NK-92 (cell line): ENCODE data around the gene EVC2.

Source experiments
- DNase-seq: peaks from one replicate; lab custom pipeline; 2025; ENCODE audit not compliant: unreplicated experiment; lab: John Stamatoyannopoulos, UW

The EVC2 gene

DNA sequence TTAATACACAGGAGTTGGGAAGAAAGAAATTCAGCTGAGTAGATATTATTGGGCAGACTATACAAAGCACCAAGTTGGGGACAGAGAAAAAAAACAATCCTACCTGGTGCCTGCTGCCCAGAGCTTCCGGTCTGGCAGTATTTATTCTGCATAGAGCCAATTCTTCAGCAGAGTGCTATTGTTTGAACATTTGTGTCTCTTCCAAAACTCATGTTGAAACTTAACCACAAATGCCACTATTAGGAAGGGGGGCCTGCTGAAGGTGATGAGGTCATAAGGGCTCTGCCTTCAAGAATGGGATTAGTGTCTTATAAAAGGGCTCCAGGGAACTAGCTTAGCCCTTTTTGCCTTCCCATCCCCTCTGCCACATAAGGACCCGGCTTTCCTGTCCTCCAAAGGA, 136.2 kb downstream of the EVC2 start:
- no peak for DNase-seq

DNA sequence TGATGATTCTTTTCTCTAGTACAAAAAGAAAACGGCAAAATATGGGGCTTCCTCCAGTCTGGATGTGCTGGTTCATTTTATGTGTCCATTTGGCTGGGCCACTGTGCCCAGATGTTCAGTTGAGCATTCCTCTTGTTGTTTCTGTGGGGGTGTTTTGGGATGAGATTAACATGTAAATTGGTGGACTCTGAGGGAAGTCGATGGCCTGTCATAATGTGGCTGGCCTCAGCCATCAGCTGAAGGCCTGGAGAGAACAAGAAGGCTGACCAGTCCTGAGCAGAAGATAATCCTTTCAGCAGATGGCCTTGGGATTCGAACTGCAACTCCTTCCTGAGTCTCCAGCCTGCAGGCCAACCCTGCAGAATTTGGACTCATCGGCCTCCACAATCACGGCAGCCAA, 136.7 kb downstream of the EVC2 start:
- DNase-seq = no peak

GRCh38 chr4:5569451-5569850, 138.9 kb downstream of the EVC2 start:
- DNase-seq = no peak

- DNase-seq = no peak
Observed at GRCh38 chr4:5568931-5569330, 139.4 kb downstream of the EVC2 start.

- DNase-seq = no peak
Observed at GRCh38 chr4:5568336-5568735, 140.0 kb downstream of the EVC2 start.

DNA sequence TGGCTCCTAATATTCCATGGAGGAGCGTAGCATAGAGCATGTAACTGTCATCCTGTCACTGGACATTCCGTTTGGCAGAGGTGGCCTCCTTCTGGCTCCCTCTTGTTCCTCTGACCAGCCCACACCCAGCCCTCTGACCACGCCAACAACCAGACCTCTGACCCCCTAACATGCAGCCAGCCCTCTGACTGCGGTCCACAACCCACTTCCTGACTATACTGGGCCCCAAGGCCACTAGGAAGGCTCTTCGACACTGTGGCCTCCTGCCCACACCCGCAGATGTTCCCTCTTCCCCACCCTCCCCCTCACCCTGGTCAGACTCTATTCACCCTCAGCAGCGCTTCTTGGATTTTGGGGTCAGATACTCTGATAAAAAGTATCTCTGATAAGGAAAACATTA, 141.4 kb downstream of the EVC2 start:
- DNase-seq = no peak

DNA sequence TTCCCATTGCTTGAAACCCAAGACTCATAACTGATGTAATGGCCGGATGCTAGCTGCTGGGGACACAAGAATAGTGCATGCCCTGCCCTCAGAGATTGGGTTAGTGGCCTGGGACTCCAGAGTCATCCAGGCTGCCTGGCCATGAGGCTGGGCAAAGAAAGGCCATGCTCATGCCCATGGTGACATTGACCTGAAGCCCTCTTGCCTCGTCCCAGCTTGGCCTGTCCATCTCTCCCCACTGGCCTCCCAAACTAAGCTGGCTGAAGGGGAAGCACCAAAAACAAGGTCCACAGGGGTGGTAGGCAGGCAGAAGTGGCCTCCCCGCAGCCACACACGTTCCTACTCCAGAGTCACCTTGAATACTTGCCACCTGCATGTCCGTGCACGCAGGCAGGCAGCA, 141.8 kb downstream of the EVC2 start:
- DNase-seq = no peak

DNA sequence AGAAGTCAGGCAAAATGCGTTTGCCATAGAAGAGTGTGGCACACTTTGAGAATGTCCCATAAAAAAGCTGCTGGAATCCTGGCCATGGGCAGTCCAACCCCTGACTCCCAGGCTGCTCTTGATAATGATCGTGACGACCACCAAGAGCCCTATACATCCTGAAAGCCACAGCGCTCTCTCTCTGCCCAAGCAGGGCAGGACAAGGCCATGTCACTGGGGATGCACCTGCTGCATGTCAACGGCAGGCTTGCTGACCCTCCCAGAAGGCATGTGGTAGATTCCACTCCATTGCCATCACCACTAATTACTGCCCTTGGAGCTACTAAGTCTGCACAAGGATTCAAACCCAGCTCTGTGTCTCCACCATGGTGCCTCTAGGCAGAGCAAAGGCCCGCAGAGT, 144.5 kb downstream of the EVC2 start:
- no peak for DNase-seq

- DNase-seq = no peak
Observed at GRCh38 chr4:5562476-5562875, 145.9 kb downstream of the EVC2 start.

- no peak for DNase-seq
Observed at GRCh38 chr4:5561286-5561685, 147.1 kb downstream of the EVC2 start.

GRCh38 chr4:5558502-5558901, 149.9 kb downstream of the EVC2 start:
- DNase-seq = no peak

GRCh38 chr4:5554376-5554775, 154.0 kb downstream of the EVC2 start:
- DNase-seq = no peak

GRCh38 chr4:5553801-5554200, 154.6 kb downstream of the EVC2 start:
- no peak for DNase-seq

GRCh38 chr4:5552451-5552850, 155.9 kb downstream of the EVC2 start:
- DNase-seq = no peak

DNA sequence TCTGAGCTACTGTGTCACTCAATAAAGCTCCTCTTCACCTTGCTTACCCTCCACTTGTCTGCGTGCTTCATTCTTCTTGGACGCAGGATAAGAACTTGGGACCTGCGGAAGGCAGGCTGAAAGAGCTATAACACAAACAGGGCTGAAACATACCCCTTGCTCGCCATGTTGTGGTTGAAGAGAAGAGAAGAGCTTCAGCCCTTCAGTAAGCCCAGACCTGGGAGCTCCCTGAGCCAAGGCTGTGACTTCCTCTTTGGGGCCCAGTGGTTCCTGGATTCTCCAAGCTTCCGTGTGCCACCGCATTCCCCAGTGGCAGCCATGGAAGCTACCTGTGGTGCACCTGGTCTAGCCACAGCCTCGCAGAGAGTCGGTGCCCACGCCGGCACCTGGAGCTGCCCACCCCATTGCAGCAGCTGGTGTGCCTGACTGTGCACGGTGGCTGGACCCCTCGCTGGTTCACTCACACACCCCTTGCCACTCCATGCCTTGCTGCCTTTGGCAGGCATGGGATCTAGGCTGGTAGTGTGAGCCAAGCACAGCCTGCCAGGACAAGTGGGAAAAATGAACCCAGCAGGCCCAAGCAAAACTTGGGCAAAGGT, 160.6 kb downstream of the EVC2 start:
- DNase-seq = no peak

- no peak for DNase-seq
Observed at GRCh38 chr4:5545271-5545670, 163.1 kb downstream of the EVC2 start.

- DNase-seq = no peak
Observed at GRCh38 chr4:5544762-5545161, 163.6 kb downstream of the EVC2 start.

DNA sequence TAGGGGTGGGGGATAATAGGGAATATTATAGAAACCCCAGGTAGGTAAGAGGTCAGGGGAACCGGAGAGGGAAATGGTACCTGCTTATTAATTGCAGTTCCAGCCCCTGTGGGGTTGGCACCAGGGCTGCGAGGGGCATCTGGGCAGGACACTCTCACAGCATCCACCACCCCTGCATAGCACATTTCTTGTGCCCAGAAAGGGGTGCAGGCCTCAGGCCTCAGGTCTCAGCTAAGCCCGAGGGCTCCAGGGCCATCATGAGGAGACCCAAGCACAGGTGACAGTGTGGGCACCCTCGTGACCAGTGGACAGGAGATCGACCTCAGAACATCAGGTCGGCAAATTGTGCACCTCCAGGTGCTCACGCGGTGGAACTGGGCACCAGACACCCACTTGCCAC, 164.7 kb downstream of the EVC2 start:
- no peak for DNase-seq

- no peak for DNase-seq
Observed at GRCh38 chr4:5541169-5541568, 167.2 kb downstream of the EVC2 start.

- DNase-seq = no peak
Observed at GRCh38 chr4:5539584-5539983, 168.8 kb downstream of the EVC2 start.

DNA sequence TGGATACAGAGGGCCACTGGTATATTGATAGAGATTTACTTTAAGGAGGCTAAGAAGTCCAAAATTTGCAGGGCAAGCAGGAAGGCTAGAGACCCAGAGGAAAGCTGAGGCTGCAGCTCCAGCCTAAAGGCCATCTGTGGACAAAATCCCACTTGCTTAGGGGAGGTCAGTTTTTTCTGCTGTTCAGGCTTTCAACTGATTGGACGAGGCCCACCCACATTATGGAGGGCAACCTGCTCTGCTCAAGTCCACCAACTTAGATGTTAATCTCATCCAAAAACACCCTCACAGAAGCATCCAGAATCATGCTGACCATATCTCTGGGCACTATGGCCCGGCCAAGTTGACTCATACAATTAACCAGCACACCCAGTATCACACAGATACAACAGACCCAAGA, 176.3 kb downstream of the EVC2 start:
- DNase-seq = no peak

DNA sequence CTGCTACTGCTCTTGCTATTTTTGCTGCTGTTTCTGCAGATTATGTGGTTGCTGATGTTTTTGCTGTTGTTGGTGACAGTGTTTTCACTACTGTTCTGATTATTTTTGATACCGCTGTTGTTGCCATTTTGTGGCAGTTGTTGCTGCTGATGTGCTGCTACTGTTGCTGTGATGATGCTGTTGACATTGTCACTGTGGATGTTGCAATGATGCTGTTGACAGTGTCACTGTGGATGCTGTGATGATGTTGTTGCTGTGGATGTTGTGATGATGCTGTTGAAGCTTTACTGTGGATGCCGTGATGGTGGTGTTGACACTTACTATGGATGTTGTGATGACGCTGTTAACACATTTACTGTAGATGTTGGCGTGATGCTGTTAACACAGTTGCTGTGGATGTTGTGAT, 180.3 kb downstream of the EVC2 start:
- DNase-seq = no peak

- no peak for DNase-seq
Observed at GRCh38 chr4:5527211-5527610, 181.1 kb downstream of the EVC2 start.
